GM12891 (cell line): ENCODE results near the gene METRN.

ENCODE experiments used
- PAX5 ChIP-seq: IDR thresholded peaks from 2 replicates; pipeline ENCODE4 v1.6.1; 2011; ENCODE audit warnings: low read length, moderate library complexity, mild to moderate bottlenecking; ENCODE audit not compliant: insufficient read depth, severe bottlenecking
- POLR2A ChIP-seq: IDR thresholded peaks from 2 replicates; pipeline ENCODE4 v1.6.1; 2011; ENCODE audit warnings: low read depth, low read length, control low read depth
- POLR2AphosphoS5 ChIP-seq: IDR thresholded peaks from 2 replicates; pipeline ENCODE4 v1.6.1; 2011; ENCODE audit warnings: low read depth, low read length, control low read depth
- POU2F2 ChIP-seq: IDR thresholded peaks from 2 replicates; pipeline ENCODE4 v1.6.1; 2011; ENCODE audit warnings: low read depth, mild to moderate bottlenecking, control low read depth, low read length, moderate library complexity
- SPI1 ChIP-seq: IDR thresholded peaks from 2 replicates; pipeline ENCODE4 v1.6.1; 2011; ENCODE audit warnings: low read depth, low read length, control low read depth
- TAF1 ChIP-seq: IDR thresholded peaks from 2 replicates; pipeline ENCODE4 v1.6.1; 2011; ENCODE audit warnings: low read depth, low read length, control low read depth

DNA sequence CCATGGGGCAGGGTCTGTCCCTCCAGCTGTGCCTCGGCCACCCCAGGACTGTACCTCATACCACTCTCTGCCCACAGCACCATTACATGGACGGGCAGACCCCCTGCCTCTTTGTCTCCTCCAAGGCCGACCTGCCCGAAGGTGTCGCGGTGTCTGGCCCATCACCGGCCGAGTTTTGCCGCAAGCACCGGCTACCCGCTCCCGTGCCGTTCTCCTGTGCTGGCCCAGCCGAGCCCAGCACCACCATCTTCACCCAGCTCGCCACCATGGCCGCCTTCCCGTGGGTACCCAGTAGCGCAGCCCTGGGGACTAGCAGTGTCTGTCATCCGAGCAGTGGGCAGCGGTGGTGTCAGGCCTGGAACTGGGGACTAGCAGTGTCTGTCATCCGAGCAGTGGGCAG, 42.1 kb upstream of the METRN start:
- TF ChIP-seq POLR2A (no peak), POLR2AphosphoS5 (no peak), TAF1 (no peak), SPI1 (no peak), POU2F2 (no peak), PAX5 (no peak)
